ENCODE measurements around the gene HEG1.

Gene HEG1

DNA sequence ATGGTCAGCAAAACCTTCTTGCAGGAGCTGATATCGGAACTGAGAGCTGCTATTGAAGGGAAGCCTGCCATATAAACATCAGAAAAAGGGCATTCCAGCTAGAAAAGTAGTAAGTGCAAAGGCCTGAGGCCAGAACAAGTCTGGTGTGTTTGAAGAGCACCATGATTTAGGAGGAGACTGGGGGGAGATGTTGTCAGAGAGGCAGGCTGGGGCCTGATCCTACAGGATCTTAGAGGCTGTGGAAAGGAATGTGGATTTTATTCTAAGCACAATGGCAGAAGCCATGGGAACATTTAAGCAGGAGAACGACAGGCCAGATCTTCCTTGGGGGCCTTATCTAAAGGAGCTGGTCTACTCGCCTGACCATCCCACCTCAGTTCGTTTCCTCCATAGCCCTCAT lies 116.1 kb downstream of the HEG1 start:
- DNase-seq: no peak

GRCh38 chr3:124938896-124939295 lies 116.9 kb downstream of the HEG1 start:
- no peak for DNase-seq

DNA sequence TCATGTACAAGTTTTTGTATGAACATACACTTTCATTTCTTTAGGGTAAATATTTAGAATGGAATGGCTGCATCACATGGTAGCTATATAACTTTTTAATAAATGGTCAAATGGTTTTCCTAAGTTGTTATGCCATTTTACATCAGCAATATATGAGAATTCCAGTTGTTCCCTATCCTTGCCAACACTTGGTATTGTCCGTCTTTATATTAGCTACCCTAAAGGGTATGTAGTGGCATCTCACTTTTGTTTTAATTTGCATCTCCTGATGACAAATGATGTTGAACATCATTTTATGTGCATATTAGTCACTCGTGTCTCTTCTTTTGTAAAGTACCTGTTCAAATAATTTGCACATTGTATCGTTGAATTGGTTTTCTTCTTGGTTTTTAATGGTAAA lies 118.7 kb downstream of the HEG1 start:
- DNase-seq: no peak

- DNase-seq: no peak
Observed at GRCh38 chr3:124935794-124936542, 119.8 kb downstream of the HEG1 start.

GRCh38 chr3:124935264-124935663 lies 120.5 kb downstream of the HEG1 start:
- no peak for DNase-seq

DNA sequence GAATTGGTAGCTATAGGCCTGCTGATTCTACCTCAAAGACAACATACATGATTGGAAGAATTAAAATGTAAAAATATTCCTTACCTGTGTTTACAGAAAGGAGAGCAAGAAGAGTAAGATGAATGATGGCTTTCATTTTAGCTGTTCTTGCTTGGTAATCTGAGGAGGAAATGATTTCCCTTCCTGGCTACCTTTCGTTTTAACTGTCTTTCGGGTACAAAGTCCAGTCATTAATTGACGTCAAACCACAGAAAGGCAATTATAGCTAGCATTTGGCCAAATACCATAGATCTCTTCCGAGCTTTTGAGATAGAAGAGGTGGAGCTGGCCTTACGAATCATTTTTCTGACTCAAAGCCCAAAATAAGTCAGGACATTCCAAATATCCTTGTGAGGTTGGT lies 121.2 kb downstream of the HEG1 start, which contains the start of gene MUC13:
MUC13 (minus strand) TSS at position 175 of the 400 bp plus-strand sequence; CDS start at position 136, 39 bp downstream.
- no peak for DNase-seq

GRCh38 chr3:124928333-124929202 lies 127.2 kb downstream of the HEG1 start:
- peak; percentile 50 for DNase-seq

DNA sequence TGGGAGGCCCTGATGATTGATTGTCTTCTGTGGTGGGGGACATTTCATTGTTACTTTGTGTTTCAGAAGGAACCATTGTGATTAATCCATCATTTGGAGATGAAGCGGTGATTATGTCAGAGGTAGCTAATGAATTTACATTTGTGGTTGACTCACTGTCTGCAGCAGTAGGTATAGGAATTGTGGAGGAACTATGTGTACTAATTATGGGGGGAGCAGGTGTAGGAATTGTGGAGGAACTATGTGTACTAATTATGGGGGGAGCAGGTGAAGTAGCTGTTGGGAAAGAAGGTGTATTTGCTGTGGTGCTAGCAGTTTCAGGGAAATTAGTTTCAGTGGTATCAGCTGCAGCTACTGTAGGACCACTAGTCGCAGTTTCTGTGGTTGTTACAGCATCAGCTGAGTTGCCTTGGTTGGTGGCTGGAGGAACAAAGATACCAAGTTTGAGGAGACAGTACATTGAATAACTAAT lies 128.2 kb downstream of the HEG1 start:
- DNase-seq: no peak

- no peak for DNase-seq
Observed at GRCh38 chr3:124926426-124927101, 129.2 kb downstream of the HEG1 start.

- DNase-seq: no peak
Observed at GRCh38 chr3:124924741-124925140, 131.1 kb downstream of the HEG1 start.

DNA sequence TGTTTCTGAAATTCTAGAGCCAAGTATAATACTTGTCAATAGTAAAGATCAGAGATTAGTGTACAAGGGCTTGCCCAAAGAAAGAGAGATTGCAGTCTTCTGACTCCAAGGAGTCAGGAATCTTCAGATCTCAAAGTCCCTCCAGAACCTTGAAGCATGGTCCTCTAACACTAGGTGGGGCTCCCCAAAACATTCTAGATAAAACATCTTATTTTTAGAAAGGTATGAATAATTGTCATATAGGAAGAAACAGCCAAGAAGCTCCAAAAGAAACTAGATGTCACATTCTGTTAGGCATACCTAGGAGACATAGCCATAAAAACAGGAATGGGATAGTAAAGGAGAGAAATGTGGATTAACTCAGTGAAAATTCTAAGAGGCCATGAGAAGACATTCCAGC lies 132.0 kb downstream of the HEG1 start:
- no peak for DNase-seq

DNA sequence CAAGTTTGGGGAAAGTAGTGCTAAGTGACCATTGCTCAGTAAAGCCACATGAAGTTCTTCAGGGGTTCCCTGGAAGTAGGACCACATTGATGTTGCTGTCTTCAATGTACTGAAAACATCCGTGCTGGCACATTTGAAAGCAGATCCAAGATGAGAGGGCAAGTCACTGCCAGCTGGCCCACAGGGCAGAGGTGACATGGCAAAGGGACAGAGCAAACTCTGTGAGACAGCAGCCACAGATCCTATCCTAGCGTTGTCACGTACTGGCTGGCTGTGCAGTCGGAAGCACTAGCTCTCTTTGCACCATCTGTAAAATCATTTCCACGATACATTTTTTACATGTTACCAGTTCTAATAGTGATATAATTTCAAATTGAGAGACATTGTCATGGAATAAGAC lies 135.1 kb downstream of the HEG1 start:
- DNase-seq: no peak

- DNase-seq: no peak
Observed at GRCh38 chr3:124919756-124920155, 136.0 kb downstream of the HEG1 start.

DNA sequence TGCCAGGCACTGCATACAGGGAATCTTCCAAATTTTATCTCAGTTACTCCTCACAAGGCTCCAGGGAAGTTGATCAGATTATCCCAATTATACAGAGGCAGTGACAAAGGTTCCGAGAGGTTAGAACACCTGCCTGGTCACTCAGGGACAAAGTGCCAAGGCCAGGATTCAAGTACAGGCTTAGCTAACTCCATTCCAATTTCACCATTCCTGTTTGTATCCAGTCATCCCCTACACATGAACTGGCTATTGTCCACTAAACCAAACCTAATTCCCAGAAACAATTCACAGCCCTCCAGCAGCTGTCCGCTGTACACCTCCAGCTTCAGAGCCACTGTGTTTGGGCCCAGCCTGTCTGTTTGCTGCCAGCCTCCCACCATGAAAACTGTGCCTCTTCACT lies 137.3 kb downstream of the HEG1 start:
- no peak for DNase-seq

DNA sequence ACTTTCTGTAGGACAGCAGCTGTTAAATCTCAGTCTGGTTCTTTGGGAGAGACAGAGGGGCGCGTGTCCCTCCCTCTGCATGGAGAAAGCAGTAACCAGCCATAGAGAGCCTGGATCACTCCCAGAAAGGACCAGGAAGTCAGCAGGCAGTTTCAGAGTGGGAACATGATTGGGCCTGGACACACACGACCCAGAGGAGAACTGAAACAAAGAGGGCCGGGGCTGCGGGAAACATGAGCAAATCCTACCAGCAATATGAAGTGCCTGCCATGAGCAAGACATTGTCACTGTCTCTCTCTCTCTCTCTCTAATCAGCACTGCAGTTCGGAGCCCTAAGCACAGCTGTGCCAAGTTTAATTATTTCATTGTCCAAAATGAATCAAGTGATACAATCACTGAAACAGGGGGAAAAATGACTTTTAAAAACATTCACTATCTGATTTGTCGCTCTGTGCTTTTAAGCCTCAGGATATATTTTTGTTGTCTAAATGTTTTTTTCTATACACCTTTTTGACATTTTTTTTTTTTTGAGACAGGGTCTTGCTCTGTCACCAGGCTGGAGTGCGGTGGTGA lies 138.9 kb downstream of the HEG1 start:
- DNase-seq: no peak

Measured in activated T-cell treated with anti-CD3 and anti-CD28 coated beads, Interleukin-2, amount 50 U/mL, for 1 hour (primary cell).